HepG2 (cell line): Measurements from ENCODE around the gene TTBK1. TPM values are rescaled to one million over a fixed set of nuclear protein-coding genes. Genes with fewer than 3 reads are reported as not detected.
A peak's percentile ranks its signal among the peaks of the same experiment; 100 is the strongest.

Experiments
- ARID5B ChIP-seq: IDR thresholded peaks from 2 replicates; pipeline ENCODE4 v1.4.0; 2020; ENCODE audit warnings: mild to moderate bottlenecking, missing genetic modification reagents
- CAMTA2 ChIP-seq: sonication (generic); formaldehyde crosslinking; IDR thresholded peaks from 2 replicates; pipeline ENCODE4 v1.4.0; 2020; ENCODE audit warnings: mild to moderate bottlenecking, missing genetic modification reagents, borderline replicate concordance
- DPF2 ChIP-seq: sonication (generic); formaldehyde crosslinking; IDR thresholded peaks from 2 replicates; pipeline ENCODE4 v1.4.0; 2020; ENCODE audit warnings: mild to moderate bottlenecking, low read depth, missing genetic modification reagents, borderline replicate concordance
- IRF1 ChIP-seq: sonication (generic); formaldehyde crosslinking; IDR thresholded peaks from 2 replicates; pipeline ENCODE4 v1.4.0; 2020; ENCODE audit warnings: low read depth, mild to moderate bottlenecking, missing genetic modification reagents
- NFYC ChIP-seq: IDR thresholded peaks from 2 replicates; pipeline ENCODE4 v1.6.1; 2016; ENCODE audit warnings: missing genetic modification reagents, missing compliant biosample characterization
- TBX2 ChIP-seq: sonication (generic); formaldehyde crosslinking; IDR thresholded peaks from 2 replicates; pipeline ENCODE4 v1.5.0; 2020; ENCODE audit warnings: missing genetic modification reagents, mild to moderate bottlenecking, borderline replicate concordance
- TRIM22 ChIP-seq: fragments of 450-650 bp; IDR thresholded peaks from 2 replicates; pipeline ENCODE4 v1.6.1; 2017
- YEATS4 ChIP-seq: sonication (generic); formaldehyde crosslinking; IDR thresholded peaks from 2 replicates; pipeline ENCODE4 v1.4.0; 2020; ENCODE audit warnings: missing genetic modification reagents, borderline replicate concordance
- ZNF142 ChIP-seq: sonication (generic); formaldehyde crosslinking; IDR thresholded peaks from 2 replicates; pipeline ENCODE4 v1.4.0; 2020; ENCODE audit warnings: missing genetic modification reagents
- ZNF512B ChIP-seq: sonication (generic); formaldehyde crosslinking; IDR thresholded peaks from 2 replicates; pipeline ENCODE4 v1.5.1; 2020; ENCODE audit warnings: missing genetic modification reagents, mild to moderate bottlenecking, borderline replicate concordance
- ZNF547 ChIP-seq: sonication (generic); formaldehyde crosslinking; IDR thresholded peaks from 2 replicates; pipeline ENCODE4 v1.5.1; 2020; ENCODE audit warnings: mild to moderate bottlenecking, missing genetic modification reagents
- polyA plus RNA-seq, 8 experiments: library from polyadenylated mRNA; depleted of rRNA in 3 of 8; stranded (reverse) in 7 of 8; unstranded in 1 of 8; fragments of >200 nt; fragmentation: Illumina TruSeq in 4 of 8; extraction: Trizol in 4 of 8; gene quantifications; 2 replicates each; pipeline versions ENCODE4 v1.2.1 to v1.2.3, GENCODE V29; 2011 to 2016; ENCODE audit warnings: low read depth in 4 of 8, missing spikeins in 1 of 8, mixed read lengths in 1 of 8; ENCODE audit not compliant: insufficient read depth in 1 of 8
- total RNA-seq, 5 experiments: library from RNA; depleted of rRNA; stranded (reverse); fragments of >200 nt; fragmentation: Illumina TruSeq; extraction: Trizol; gene quantifications; 2 replicates each; pipeline ENCODE4 v1.2.3, GENCODE V29; 2016; ENCODE audit warnings: low read depth in 1 of 5

The TTBK1 gene
- total and polyA plus RNA-seq, 2 of the 13 experiments (the other 11 are each of a cell fraction or from before 2014, with no cell fraction given): 0.24 to 0.33 TPM

- TF ChIP-seq IRF1 (no peak), TBX2 (peak; percentile 22; the same call in 1 of the 2 replicates), TRIM22 (no peak), ZNF142 (CRISPR knock-in tag) (no peak), CAMTA2 (CRISPR knock-in tag) (no peak), DPF2 (CRISPR knock-in tag) (peak; percentile 76), ZNF512B (CRISPR knock-in tag) (no peak), NFYC (CRISPR knock-in tag) (peak; percentile 25; the same call in 1 of the 2 replicates), ARID5B (CRISPR knock-in tag) (peak; percentile 82), ZNF547 (CRISPR knock-in tag) (no peak), YEATS4 (CRISPR knock-in tag) (no peak)
Measured at GRCh38 chr6:43278524-43279078, 35.3 kb downstream of the TTBK1 start (continued).
